Measurements from ENCODE around the gene PTPRK.

DNA sequence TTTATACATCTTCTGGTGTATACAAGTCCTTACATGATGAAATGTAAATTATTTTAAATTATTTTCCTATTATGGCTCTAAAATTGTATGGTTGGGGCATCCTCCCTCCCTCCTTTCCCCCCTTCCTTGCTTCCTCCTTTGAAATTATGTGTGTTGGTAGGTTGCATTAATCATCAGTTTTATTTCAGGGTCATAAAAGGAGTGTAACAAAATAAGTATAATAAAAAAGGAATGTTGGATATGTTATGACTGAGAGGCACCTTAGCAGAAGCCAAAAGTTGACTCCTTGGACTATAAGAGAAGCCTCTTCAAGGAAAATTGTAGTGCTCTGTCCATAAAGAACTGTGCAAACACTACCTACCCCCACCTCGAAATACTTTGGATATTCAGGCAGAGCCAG lies 46.6 kb upstream of the PTPRK start:
- TF ChIP-seq, protein P1, sequence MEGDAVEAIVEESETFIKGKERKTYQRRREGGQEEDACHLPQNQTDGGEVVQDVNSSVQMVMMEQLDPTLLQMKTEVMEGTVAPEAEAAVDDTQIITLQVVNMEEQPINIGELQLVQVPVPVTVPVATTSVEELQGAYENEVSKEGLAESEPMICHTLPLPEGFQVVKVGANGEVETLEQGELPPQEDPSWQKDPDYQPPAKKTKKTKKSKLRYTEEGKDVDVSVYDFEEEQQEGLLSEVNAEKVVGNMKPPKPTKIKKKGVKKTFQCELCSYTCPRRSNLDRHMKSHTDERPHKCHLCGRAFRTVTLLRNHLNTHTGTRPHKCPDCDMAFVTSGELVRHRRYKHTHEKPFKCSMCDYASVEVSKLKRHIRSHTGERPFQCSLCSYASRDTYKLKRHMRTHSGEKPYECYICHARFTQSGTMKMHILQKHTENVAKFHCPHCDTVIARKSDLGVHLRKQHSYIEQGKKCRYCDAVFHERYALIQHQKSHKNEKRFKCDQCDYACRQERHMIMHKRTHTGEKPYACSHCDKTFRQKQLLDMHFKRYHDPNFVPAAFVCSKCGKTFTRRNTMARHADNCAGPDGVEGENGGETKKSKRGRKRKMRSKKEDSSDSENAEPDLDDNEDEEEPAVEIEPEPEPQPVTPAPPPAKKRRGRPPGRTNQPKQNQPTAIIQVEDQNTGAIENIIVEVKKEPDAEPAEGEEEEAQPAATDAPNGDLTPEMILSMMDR (IDR thresholded peaks at IDR 0.05; ENCODE audit: low read depth, low read length, missing input control) = no peak
- TF ChIP-seq, protein P2, sequence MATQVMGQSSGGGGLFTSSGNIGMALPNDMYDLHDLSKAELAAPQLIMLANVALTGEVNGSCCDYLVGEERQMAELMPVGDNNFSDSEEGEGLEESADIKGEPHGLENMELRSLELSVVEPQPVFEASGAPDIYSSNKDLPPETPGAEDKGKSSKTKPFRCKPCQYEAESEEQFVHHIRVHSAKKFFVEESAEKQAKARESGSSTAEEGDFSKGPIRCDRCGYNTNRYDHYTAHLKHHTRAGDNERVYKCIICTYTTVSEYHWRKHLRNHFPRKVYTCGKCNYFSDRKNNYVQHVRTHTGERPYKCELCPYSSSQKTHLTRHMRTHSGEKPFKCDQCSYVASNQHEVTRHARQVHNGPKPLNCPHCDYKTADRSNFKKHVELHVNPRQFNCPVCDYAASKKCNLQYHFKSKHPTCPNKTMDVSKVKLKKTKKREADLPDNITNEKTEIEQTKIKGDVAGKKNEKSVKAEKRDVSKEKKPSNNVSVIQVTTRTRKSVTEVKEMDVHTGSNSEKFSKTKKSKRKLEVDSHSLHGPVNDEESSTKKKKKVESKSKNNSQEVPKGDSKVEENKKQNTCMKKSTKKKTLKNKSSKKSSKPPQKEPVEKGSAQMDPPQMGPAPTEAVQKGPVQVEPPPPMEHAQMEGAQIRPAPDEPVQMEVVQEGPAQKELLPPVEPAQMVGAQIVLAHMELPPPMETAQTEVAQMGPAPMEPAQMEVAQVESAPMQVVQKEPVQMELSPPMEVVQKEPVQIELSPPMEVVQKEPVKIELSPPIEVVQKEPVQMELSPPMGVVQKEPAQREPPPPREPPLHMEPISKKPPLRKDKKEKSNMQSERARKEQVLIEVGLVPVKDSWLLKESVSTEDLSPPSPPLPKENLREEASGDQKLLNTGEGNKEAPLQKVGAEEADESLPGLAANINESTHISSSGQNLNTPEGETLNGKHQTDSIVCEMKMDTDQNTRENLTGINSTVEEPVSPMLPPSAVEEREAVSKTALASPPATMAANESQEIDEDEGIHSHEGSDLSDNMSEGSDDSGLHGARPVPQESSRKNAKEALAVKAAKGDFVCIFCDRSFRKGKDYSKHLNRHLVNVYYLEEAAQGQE (IDR thresholded peaks at IDR 0.05) = no peak
- TF ChIP-seq, protein P3, sequence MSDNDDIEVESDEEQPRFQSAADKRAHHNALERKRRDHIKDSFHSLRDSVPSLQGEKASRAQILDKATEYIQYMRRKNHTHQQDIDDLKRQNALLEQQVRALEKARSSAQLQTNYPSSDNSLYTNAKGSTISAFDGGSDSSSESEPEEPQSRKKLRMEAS (IDR thresholded peaks at IDR 0.05) = no peak
- TF ChIP-seq EGR1 (IDR thresholded peaks at IDR 0.05; ENCODE audit: low read depth in 2 of 2) = no peak
- TF ChIP-seq TAF1 (conservative IDR thresholded peaks at IDR 0.05) = no peak
- TF ChIP-seq RAD21 (IDR thresholded peaks at IDR 0.05) = no peak
- TF ChIP-seq GABPA (IDR thresholded peaks at IDR 0.05 in 1 of 2, conservative IDR thresholded peaks at IDR 0.05 in 1 of 2) = no peak
- no peak for TF ChIP-seq SP1 (IDR thresholded peaks at IDR 0.05)
- TF ChIP-seq, protein P4, sequence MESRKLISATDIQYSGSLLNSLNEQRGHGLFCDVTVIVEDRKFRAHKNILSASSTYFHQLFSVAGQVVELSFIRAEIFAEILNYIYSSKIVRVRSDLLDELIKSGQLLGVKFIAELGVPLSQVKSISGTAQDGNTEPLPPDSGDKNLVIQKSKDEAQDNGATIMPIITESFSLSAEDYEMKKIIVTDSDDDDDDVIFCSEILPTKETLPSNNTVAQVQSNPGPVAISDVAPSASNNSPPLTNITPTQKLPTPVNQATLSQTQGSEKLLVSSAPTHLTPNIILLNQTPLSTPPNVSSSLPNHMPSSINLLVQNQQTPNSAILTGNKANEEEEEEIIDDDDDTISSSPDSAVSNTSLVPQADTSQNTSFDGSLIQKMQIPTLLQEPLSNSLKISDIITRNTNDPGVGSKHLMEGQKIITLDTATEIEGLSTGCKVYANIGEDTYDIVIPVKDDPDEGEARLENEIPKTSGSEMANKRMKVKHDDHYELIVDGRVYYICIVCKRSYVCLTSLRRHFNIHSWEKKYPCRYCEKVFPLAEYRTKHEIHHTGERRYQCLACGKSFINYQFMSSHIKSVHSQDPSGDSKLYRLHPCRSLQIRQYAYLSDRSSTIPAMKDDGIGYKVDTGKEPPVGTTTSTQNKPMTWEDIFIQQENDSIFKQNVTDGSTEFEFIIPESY (IDR thresholded peaks at IDR 0.05) = no peak
- TF ChIP-seq, protein P5, sequence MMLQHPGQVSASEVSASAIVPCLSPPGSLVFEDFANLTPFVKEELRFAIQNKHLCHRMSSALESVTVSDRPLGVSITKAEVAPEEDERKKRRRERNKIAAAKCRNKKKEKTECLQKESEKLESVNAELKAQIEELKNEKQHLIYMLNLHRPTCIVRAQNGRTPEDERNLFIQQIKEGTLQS (IDR thresholded peaks at IDR 0.05) = no peak
- TF ChIP-seq JUND (IDR thresholded peaks at IDR 0.05) = no peak
- no peak for TF ChIP-seq FOXA1 (IDR thresholded peaks at IDR 0.05)
- TF ChIP-seq YY1 (IDR thresholded peaks at IDR 0.05) = no peak
- no peak for TF ChIP-seq NR2F2 (IDR thresholded peaks at IDR 0.05)

All from liver (tissue), 3 donors.